Right atrium auricular region (tissue), 2 donors: ENCODE measurements around the gene RBP3. TPM values are rescaled to one million over a fixed set of nuclear protein-coding genes. Genes with fewer than 3 reads are reported as not detected.

Experiments
- DNase-seq: peaks from one replicate; pipeline ENCODE4 v3.0.0-alpha.2; 2019; ENCODE audit warnings: low spot score
- H3K27ac ChIP-seq, 2 donors: fragments of 200-600 bp; sonication (generic); 1 replicate in 1 of 2; 2 replicates in 1 of 2; pipeline ENCODE4 v1.5.1; 2016 to 2019
- H3K27me3 ChIP-seq, 2 donors: fragments of 200-600 bp; sonication (generic); one replicate each; pipeline versions ENCODE4 v1.5.1 to v1.6.0; 2017 to 2019
- H3K36me3 ChIP-seq: fragments of 200-600 bp; sonication (generic); one replicate; pipeline ENCODE4 v1.5.1; 2016
- H3K4me1 ChIP-seq, 2 donors: fragments of 200-600 bp; sonication (generic); one replicate each; pipeline versions ENCODE4 v1.5.1 to v1.6.0; 2017 to 2019
- H3K4me3 ChIP-seq, 2 donors: fragments of 200-600 bp; sonication (generic); 1 replicate in 1 of 2; 2 replicates in 1 of 2; pipeline ENCODE4 v1.5.1; 2017 to 2019; ENCODE audit warnings: mild to moderate bottlenecking in 1 of 2, moderate library complexity in 1 of 2
- H3K9me3 ChIP-seq, 2 donors: fragments of 200-600 bp; sonication (generic); one replicate each; pipeline ENCODE4 v1.5.1; 2019
- total RNA-seq, 2 donors: library from RNA; depleted of rRNA; stranded (reverse); fragments of >200 nt; gene quantifications; one replicate each; pipeline ENCODE4 v1.1.0, GENCODE V29; 2016
- TF ChIP-seq, protein P1 (sequence below), 2 donors: fragments of 200-600 bp; sonication (generic); IDR thresholded peaks; one replicate each; pipeline ENCODE4 v1.5.1; 2019; ENCODE audit warnings: antibody characterized with exemption in 2 of 2

Gene RBP3
- total RNA-seq, 2 donors from 2014 or later = not detected

DNA sequence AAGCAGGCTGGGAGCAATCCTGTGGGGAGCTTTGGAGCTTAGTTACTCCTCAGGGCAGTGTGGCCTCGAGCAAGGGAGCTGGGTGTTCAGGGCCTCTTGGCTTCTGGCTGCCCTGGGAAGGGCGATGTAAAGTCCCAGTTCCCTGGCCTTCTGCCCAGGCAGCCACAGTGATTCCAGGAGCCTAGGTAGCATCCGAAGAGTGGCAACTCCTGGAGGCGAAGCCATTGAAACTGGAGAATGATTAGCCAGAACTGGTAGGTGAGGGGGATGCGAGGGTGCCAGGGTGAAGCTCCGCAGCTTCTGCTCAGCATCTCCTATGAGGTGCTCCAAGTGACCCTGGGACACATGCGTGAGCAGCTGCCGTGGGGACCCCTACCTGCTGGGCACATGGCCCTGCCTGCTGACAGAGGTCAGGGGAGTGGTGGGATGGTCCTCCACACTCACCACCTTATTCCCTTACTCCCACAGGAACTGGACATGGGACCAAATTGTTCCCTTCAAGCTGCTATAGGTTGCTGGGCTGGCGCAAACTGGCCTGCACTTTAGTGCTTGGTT is 33.7 kb upstream of the RBP3 start:
- Histone ChIP-seq H3K4me1 (peaks cover 0 to 10% of the 10 kb centered on the region in 2 donors), H3K27ac (no peak overlapping the region), H3K27me3 (no peaks in the 10 kb centered on the region), H3K36me3 (no peaks in the 10 kb centered on the region), H3K9me3 (no peaks in the 10 kb centered on the region), H3K4me3 (no peak overlapping the region)
- TF ChIP-seq, protein P1, sequence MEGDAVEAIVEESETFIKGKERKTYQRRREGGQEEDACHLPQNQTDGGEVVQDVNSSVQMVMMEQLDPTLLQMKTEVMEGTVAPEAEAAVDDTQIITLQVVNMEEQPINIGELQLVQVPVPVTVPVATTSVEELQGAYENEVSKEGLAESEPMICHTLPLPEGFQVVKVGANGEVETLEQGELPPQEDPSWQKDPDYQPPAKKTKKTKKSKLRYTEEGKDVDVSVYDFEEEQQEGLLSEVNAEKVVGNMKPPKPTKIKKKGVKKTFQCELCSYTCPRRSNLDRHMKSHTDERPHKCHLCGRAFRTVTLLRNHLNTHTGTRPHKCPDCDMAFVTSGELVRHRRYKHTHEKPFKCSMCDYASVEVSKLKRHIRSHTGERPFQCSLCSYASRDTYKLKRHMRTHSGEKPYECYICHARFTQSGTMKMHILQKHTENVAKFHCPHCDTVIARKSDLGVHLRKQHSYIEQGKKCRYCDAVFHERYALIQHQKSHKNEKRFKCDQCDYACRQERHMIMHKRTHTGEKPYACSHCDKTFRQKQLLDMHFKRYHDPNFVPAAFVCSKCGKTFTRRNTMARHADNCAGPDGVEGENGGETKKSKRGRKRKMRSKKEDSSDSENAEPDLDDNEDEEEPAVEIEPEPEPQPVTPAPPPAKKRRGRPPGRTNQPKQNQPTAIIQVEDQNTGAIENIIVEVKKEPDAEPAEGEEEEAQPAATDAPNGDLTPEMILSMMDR (IDR thresholded peaks at IDR 0.05) = no peak
- DNase-seq = no peak

DNA sequence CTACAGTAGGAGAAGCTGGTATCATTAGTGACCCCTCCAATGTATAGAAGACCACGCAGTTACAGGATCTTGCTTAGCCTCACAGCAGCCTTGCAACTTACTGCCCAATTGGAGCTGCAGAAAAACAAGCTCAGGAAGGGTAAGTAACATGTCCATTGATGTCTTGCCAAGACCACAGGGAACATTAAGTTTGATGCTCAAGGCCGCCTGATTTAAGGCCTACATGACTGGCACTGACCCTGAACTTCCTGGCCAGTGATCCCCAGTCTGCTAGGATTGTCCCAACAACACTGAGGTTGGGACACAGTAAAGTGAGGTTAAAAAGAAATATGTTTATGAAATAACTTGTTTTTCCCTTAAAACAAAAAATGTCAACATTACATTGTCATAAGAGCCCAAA is 32.7 kb upstream of the RBP3 start:
- H3K4me1 ChIP-seq = peaks cover 0 to 10% of the 10 kb centered on the region in 2 donors
- TF ChIP-seq, protein P1 (IDR thresholded peaks at IDR 0.05) = no peak
- H3K4me3 ChIP-seq = no peak overlapping the region
- no peak overlapping the region for H3K27ac ChIP-seq
- H3K36me3 ChIP-seq = no peaks in the 10 kb centered on the region
- DNase-seq = no peak
- no peaks in the 10 kb centered on the region for H3K27me3 ChIP-seq
- H3K9me3 ChIP-seq = no peaks in the 10 kb centered on the region

DNA sequence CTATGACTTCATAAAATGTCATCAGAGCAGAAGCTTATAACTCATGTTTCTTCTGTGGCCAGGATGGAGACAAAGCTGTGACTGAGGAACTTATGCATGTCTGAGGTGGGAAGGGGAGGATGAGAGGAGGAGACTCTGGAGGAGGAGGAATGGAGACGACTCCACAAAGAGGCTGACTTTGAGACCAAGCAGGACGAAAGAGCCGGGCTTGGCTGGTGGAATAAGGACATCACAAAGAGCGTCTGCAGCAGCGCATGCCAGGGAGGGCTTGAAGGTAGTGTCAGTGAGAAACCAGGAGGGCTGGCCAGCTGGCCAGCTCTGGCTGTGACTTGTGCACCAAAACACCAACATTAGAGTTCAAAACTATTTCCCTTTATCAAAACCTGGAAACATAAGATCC is 32.0 kb upstream of the RBP3 start:
- no peaks in the 10 kb centered on the region for H3K9me3 ChIP-seq
- H3K27me3 ChIP-seq = no peaks in the 10 kb centered on the region
- TF ChIP-seq, protein P1 (IDR thresholded peaks at IDR 0.05) = no peak
- H3K27ac ChIP-seq = no peak overlapping the region
- no peak for DNase-seq
- no peak overlapping the region for H3K4me3 ChIP-seq
- H3K36me3 ChIP-seq = no peaks in the 10 kb centered on the region
- peaks cover 0 to 10% of the 10 kb centered on the region in 2 donors for H3K4me1 ChIP-seq

DNA sequence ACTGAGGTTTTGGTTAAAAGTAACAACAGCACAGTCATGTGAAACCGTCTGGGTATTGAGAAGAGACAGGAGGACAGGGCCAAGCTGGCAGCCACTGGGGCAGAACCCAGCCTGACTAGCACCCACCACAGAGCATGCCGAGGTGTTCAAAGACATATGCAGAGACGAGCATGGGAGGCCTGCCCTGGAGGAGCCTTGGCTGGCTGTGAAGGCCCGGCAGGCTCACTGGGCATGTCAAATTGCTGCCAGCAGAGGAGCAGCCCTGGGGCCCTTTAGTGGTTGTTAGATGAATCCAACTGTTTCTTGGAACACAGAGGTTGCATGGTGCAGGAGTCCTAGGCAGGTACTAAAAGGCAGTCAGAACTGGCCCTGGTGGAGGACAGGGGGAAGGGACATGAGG is 30.9 kb upstream of the RBP3 start:
- no peak for DNase-seq
- Histone ChIP-seq H3K27ac (no peak overlapping the region), H3K4me1 (peaks cover 0 to 5% of the 10 kb centered on the region in 2 donors), H3K4me3 (no peak overlapping the region), H3K27me3 (no peaks in the 10 kb centered on the region), H3K9me3 (no peaks in the 10 kb centered on the region), H3K36me3 (no peaks in the 10 kb centered on the region)
- TF ChIP-seq, protein P1 (IDR thresholded peaks at IDR 0.05) = no peak

DNA sequence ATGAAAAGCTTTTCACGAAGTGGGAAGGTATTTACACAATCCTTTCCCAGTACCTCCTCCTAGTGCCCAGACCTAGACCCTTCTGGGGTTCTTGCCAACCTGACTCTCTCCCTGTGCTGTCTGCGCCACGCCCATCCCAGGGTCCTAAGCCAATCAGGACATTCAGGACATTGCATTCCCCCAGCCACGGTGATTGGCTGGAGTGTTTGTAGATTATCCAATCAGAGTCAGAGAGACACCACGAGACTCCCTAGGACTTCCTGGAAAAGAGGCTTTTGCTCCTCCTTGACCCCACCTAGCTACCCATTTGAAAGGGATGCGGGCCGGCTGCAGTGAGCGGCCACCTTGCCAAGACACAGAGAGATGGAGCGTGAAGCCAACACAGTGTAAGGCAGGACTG is 29.5 kb upstream of the RBP3 start:
- TF ChIP-seq, protein P1 (IDR thresholded peaks at IDR 0.05) = no peak
- no peaks in the 10 kb centered on the region for H3K27me3 ChIP-seq
- H3K4me1 ChIP-seq = peaks cover 0 to 13% of the 10 kb centered on the region in 2 donors
- no peak overlapping the region for H3K4me3 ChIP-seq
- DNase-seq = no peak
- no peaks in the 10 kb centered on the region for H3K9me3 ChIP-seq
- no peak overlapping the region for H3K27ac ChIP-seq
- H3K36me3 ChIP-seq = no peaks in the 10 kb centered on the region

DNA sequence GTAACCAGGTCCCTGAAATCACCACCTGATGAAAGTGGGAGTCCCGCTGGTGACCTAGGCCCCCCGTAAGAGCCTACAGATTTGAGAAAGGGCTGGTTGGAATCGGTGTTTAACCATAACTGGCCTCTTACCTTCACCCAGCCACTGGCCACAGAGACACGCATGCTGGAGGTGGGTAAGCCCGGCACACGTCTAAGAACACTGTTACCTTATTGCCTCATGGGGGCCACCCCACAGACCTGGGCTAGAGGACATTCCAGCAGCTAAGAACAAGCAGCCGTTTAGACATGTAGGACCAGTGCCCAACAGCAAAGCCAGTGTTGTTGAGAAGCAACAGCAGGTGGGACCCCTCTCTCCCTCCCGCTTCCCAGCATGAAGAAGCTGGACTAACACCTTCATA is 28.4 kb upstream of the RBP3 start:
- Histone ChIP-seq H3K4me1 (peaks cover 0 to 13% of the 10 kb centered on the region in 2 donors), H3K4me3 (no peak overlapping the region), H3K36me3 (no peaks in the 10 kb centered on the region), H3K27ac (no peak overlapping the region), H3K9me3 (no peaks in the 10 kb centered on the region), H3K27me3 (no peaks in the 10 kb centered on the region)
- no peak for DNase-seq
- TF ChIP-seq, protein P1 (IDR thresholded peaks at IDR 0.05) = no peak
